HCT116 (cell line): ENCODE data around the gene TOR1AIP2. TPM values are rescaled to one million over a fixed set of nuclear protein-coding genes. Genes with fewer than 3 reads are reported as not detected.

Experiments used
- ATAC-seq: fragments of 200-7000 bp; cut with Tn5 transposase; 2 replicates; pipeline ENCODE4 v1.9.1; 2020; ENCODE audit warnings: mild to moderate bottlenecking, moderate library complexity
- BruUV-seq: library from RNA; stranded (reverse); fragments of 400-500 nt; replicated peaks from 2 replicates; lab custom pipeline; 2021; lab: Mats Ljungman, UMichigan
- CTCF ChIA-PET: fragments of 300-600 bp; sonication (Branson Sonifier 250); formaldehyde crosslinking; loops from one replicate; lab custom pipeline; 2021; ENCODE audit warnings: antibody characterized with exemption; lab: Charles Lee
- POLR2A ChIA-PET: fragments of 300-600, 350-600 bp; sonication (Branson Sonifier 250); formaldehyde crosslinking; loops from one replicate; lab custom pipeline; 2021; ENCODE audit warnings: antibody characterized with exemption; lab: Charles Lee
- RAD21 ChIA-PET, 2 experiments: fragments of 300-600 bp; sonication (Branson Sonifier 250); formaldehyde crosslinking; loops; one replicate each; lab custom pipeline; 2023; ENCODE audit warnings: low total read pairs in 2 of 2; ENCODE audit not compliant: uncharacterized antibody in 2 of 2, unreplicated experiment in 2 of 2, low non-redundant PET in 1 of 2; lab: Charles Lee
- DNase-seq: peaks from one replicate; pipeline ENCODE4 v3.0.0-alpha.2; 2010; ENCODE audit warnings: low read depth, low spot score
- H2AFZ ChIP-seq: fragments of 200-600 bp; shearing (Covaris generic), sonication (generic); 2 replicates; pipeline ENCODE4 v1.6.1; 2017; ENCODE audit warnings: low read depth, mixed run types, mixed read lengths, antibody characterized with exemption, low read length; ENCODE audit not compliant: poor library complexity, severe bottlenecking
- H3K27ac ChIP-seq: 2 replicates; pipeline ENCODE4 v1.5.1; 2012; ENCODE audit warnings: low read depth, low read length
- H3K27me3 ChIP-seq: fragments of 200-600 bp; sonication (generic); 2 replicates; pipeline ENCODE4 v1.6.1; 2016; ENCODE audit warnings: mixed run types, low read length, mixed read lengths; ENCODE audit not compliant: insufficient read depth
- H3K36me3 ChIP-seq, 2 experiments: fragments of 200-500 bp in 1 of 2; fragments of 200-600 bp in 1 of 2; sonication (Bioruptor generic) in 1 of 2; sonication (generic) in 1 of 2; 2 replicates each; pipeline versions ENCODE4 v1.5.1 to v1.6.1; 2014 to 2016; ENCODE audit warnings: low read length in 2 of 2, inconsistent platforms in 1 of 2, mixed read lengths in 1 of 2, mixed run types in 1 of 2; ENCODE audit not compliant: insufficient read depth in 2 of 2, control insufficient read depth in 1 of 2
- H3K4me1 ChIP-seq, 2 experiments: fragments of 200-600 bp in 1 of 2; sonication (generic) in 1 of 2; 2 replicates each; pipeline versions ENCODE4 v1.5.1 to v1.6.1; 2012 to 2017; ENCODE audit warnings: low read length in 2 of 2, inconsistent platforms in 1 of 2, mild to moderate bottlenecking in 1 of 2, mixed read lengths in 1 of 2, mixed run types in 1 of 2, moderate library complexity in 1 of 2; ENCODE audit not compliant: insufficient read depth in 2 of 2, control insufficient read depth in 1 of 2
- H3K4me2 ChIP-seq: fragments of 200-600 bp; sonication (generic); 2 replicates; pipeline ENCODE4 v1.6.1; 2017; ENCODE audit warnings: mixed run types, low read length, mixed read lengths
- H3K4me3 ChIP-seq, 2 experiments: fragments of 200-600 bp in 1 of 2; sonication (generic) in 1 of 2; replicated peaks in 1 of 2; 2 replicates each; pipeline ENCODE4 v1.5.1; 2011 to 2016; ENCODE audit warnings: low read length in 2 of 2, control low read depth in 1 of 2, low read depth in 1 of 2, mild to moderate bottlenecking in 1 of 2, mixed read lengths in 1 of 2, mixed run types in 1 of 2
- H3K79me2 ChIP-seq: fragments of 200-600 bp; sonication (generic); 2 replicates; pipeline ENCODE4 v1.6.1; 2017; ENCODE audit warnings: mild to moderate bottlenecking, mixed run types, low read length, moderate library complexity, mixed read lengths; ENCODE audit not compliant: insufficient read depth
- H3K9ac ChIP-seq: fragments of 200-600 bp; sonication (generic); 2 replicates; pipeline ENCODE4 v1.6.1; 2016; ENCODE audit warnings: low read length, mixed read lengths
- H3K9me2 ChIP-seq: fragments of 200-600 bp; sonication (generic), shearing (Covaris generic); 2 replicates; pipeline ENCODE4 v1.6.1; 2017; ENCODE audit warnings: mixed run types, mild to moderate bottlenecking, moderate library complexity; ENCODE audit not compliant: insufficient read depth
- H3K9me3 ChIP-seq, 2 experiments: fragments of 200-500 bp in 1 of 2; fragments of 200-600 bp in 1 of 2; sonication (Bioruptor generic) in 1 of 2; sonication (generic) in 1 of 2; 2 replicates each; pipeline ENCODE4 v1.6.1; 2014 to 2017; ENCODE audit warnings: low read length in 2 of 2, mixed read lengths in 2 of 2, inconsistent platforms in 1 of 2, low read depth in 1 of 2, mild to moderate bottlenecking in 1 of 2, mixed run types in 1 of 2, moderate library complexity in 1 of 2; ENCODE audit not compliant: control insufficient read depth in 1 of 2, insufficient read depth in 1 of 2
- H4K20me1 ChIP-seq: fragments of 200-600 bp; sonication (generic), shearing (Covaris generic); 2 replicates; pipeline ENCODE4 v1.6.1; 2017; ENCODE audit warnings: mixed run types, mild to moderate bottlenecking, moderate library complexity; ENCODE audit not compliant: insufficient read depth
- ATF3 ChIP-seq: IDR thresholded peaks from 2 replicates; pipeline ENCODE4 v1.6.1; 2012
- CBX3 ChIP-seq: IDR thresholded peaks from 2 replicates; pipeline ENCODE4 v1.6.1; 2012; ENCODE audit warnings: low read depth
- CEBPB ChIP-seq: IDR thresholded peaks from 2 replicates; pipeline ENCODE4 v1.6.1; 2012; ENCODE audit warnings: low read depth
- CTCF ChIP-seq, 3 experiments: fragments of 200-600 bp in 1 of 3; sonication (generic) in 1 of 3; IDR thresholded peaks in 2 of 3; conservative IDR thresholded peaks in 1 of 3; 2 replicates each; pipeline ENCODE4 v1.5.1; 2012 to 2017; ENCODE audit warnings: low read depth in 2 of 3, low read length in 2 of 3, antibody characterized with exemption in 1 of 3, borderline replicate concordance in 1 of 3, control low read depth in 1 of 3, mild to moderate bottlenecking in 1 of 3, mixed read lengths in 1 of 3, mixed run types in 1 of 3, moderate library complexity in 1 of 3; ENCODE audit not compliant: insufficient read depth in 1 of 3
- EGR1 ChIP-seq: IDR thresholded peaks from 2 replicates; pipeline ENCODE4 v1.6.1; 2012; ENCODE audit warnings: low read depth
- ELF1 ChIP-seq: IDR thresholded peaks from 2 replicates; pipeline ENCODE4 v1.6.1; 2012; ENCODE audit warnings: low read depth, borderline replicate concordance
- FOSL1 ChIP-seq: IDR thresholded peaks from 2 replicates; pipeline ENCODE4 v1.6.1; 2012; ENCODE audit warnings: low read depth
- POLR2A ChIP-seq: IDR thresholded peaks from 2 replicates; pipeline ENCODE4 v1.7.0; 2011; ENCODE audit warnings: borderline replicate concordance; ENCODE audit not compliant: insufficient read depth, insufficient read length; ENCODE audit errors: extremely low read depth
- RAD21 ChIP-seq: IDR thresholded peaks from 2 replicates; pipeline ENCODE4 v1.6.1; 2012; ENCODE audit warnings: low read depth, mild to moderate bottlenecking
- REST ChIP-seq: IDR thresholded peaks from 2 replicates; pipeline ENCODE4 v1.6.1; 2012; ENCODE audit warnings: low read depth
- SIN3A ChIP-seq: IDR thresholded peaks from 2 replicates; pipeline ENCODE4 v1.6.1; 2012; ENCODE audit warnings: low read depth
- SP1 ChIP-seq: IDR thresholded peaks from 2 replicates; pipeline ENCODE4 v1.6.1; 2012; ENCODE audit warnings: low read depth
- SRF ChIP-seq: IDR thresholded peaks from 2 replicates; pipeline ENCODE4 v1.6.1; 2012; ENCODE audit warnings: low read depth
- TCF7L2 ChIP-seq: IDR thresholded peaks from 2 replicates; pipeline ENCODE4 v1.7.0; 2011; ENCODE audit warnings: borderline replicate concordance, inconsistent platforms; ENCODE audit not compliant: insufficient read depth, insufficient read length; ENCODE audit errors: extremely low read depth
- ZNF274 ChIP-seq: fragments of 200-500 bp; sonication (Bioruptor generic); IDR thresholded peaks from 2 replicates; pipeline ENCODE4 v1.6.1; 2014; ENCODE audit warnings: mild to moderate bottlenecking, low read depth, low read length, inconsistent platforms
- intact Hi-C: fragments of 100-400 bp; cut with micrococcal nuclease; formaldehyde crosslinking; loops from 2 replicates; pipeline ENCODE4 v1.10.0; 2022
- total RNA-seq: library from RNA; stranded (reverse); gene quantifications from one replicate; pipeline ENCODE4 v1.2.1, GENCODE V29; 2021; ENCODE audit not compliant: unreplicated experiment

The TOR1AIP2 gene
- total RNA-seq, 1 experiment from 2014 or later, result 106 TPM

GRCh38 chr1:179865377-179865776 is 12.2 kb downstream of the TOR1AIP2 start:
- BruUV-seq, result no TSS peak

More at GRCh38 chr1:179865377-179865776, 12.2 kb downstream of the TOR1AIP2 start:
- H3K4me1 ChIP-seq, result no peaks in the 10 kb centered on the region
- TF ChIP-seq CTCF (IDR thresholded peaks at IDR 0.05 in 2 of 3, conservative IDR thresholded peaks at IDR 0.05 in 1 of 3; ENCODE audit: borderline replicate concordance in 1 of 3, insufficient read depth in 1 of 3, low read depth in 2 of 3, low read length in 2 of 3) (no peak), ZNF274 (no peak), SIN3A (no peak), POLR2A (no peak), SP1 (no peak), ATF3 (no peak), REST (no peak), EGR1 (no peak), FOSL1 (no peak), SRF (no peak), ELF1 (no peak), CBX3 (no peak), CEBPB (no peak), RAD21 (no peak), TCF7L2 (no peak)
- ATAC-seq, result no peak
- peaks cover 30 to 55% of the 10 kb centered on the region in 2 experiments for H3K36me3 ChIP-seq
- no peak overlapping the region for H3K27ac ChIP-seq
- no peaks in the 10 kb centered on the region for H3K27me3 ChIP-seq
- peaks cover 96% of the 10 kb centered on the region for H3K79me2 ChIP-seq
- H3K9me3 ChIP-seq, result no peaks in the 10 kb centered on the region
- H2AFZ ChIP-seq, result no peak overlapping the region
- DNase-seq, result no peak
- H3K4me3 ChIP-seq, result no peak overlapping the region
- H3K4me2 ChIP-seq, result no peak overlapping the region
- CTCF ChIA-PET, result interaction anchor here (1.1 to 1.4 kb wide), 2 partner anchors 51 to 314 kb away, joined by 4 read pairs; no protein-coding TSS in a partner anchor
- intact Hi-C loops, result loop anchor here (5.0 to 10.0 kb wide), 2 partner anchors 158 to 609 kb away; no protein-coding TSS in a partner anchor
- H4K20me1 ChIP-seq, result peaks cover 13% of the 10 kb centered on the region; the same call in 1 of the 2 replicates
- POLR2A ChIA-PET, result no interaction called here
- no peaks in the 10 kb centered on the region for H3K9me2 ChIP-seq
- H3K9ac ChIP-seq, result no peak overlapping the region
- RAD21 ChIA-PET, result no interaction called here
